Stimulated activated CD4-positive, alpha-beta T cell treated with anti-CD3 and anti-CD28 coated beads, Interleukin-2, amount 100 ng/mL, for 24 hours (primary cell): Measurements from ENCODE around the gene NFE2L3.
"Not testable (repeated sequence)": the region's sequence is repeated elsewhere in the genome, so short reads cannot be mapped to it uniquely, and the experiment has no call there.

Experiments used
- DNase-seq, 2 donors: peaks; one replicate each; pipeline ENCODE4 v3.0.0-alpha.2; 2020

The NFE2L3 gene

GRCh38 chr7:26188206-26188956 is 36.4 kb downstream of the NFE2L3 start:
- DNase-seq, result no peak

GRCh38 chr7:26188957-26189541 is 37.1 kb downstream of the NFE2L3 start:
- no peak for DNase-seq

GRCh38 chr7:26189697-26190096 is 37.7 kb downstream of the NFE2L3 start:
- no peak for DNase-seq

- DNase-seq, result no peak
These were observed 38.4 kb downstream of the NFE2L3 start for GRCh38 chr7:26190417-26190869.

- DNase-seq, result no peak
These were observed 39.4 kb downstream of the NFE2L3 start for GRCh38 chr7:26191233-26191973.

- DNase-seq, result no peak
These were observed 40.0 kb downstream of the NFE2L3 start for GRCh38 chr7:26191974-26192479.

GRCh38 chr7:26192485-26193087 is 40.6 kb downstream of the NFE2L3 start:
- no peak for DNase-seq

- DNase-seq, result no peak
These were observed 41.6 kb downstream of the NFE2L3 start for GRCh38 chr7:26193432-26194207.

GRCh38 chr7:26194764-26195163 is 42.8 kb downstream of the NFE2L3 start:
- not testable (repeated sequence) for DNase-seq

- no peak for DNase-seq
These were observed 43.2 kb downstream of the NFE2L3 start for GRCh38 chr7:26195182-26195581.

- no peak for DNase-seq
These were observed 44.1 kb downstream of the NFE2L3 start for GRCh38 chr7:26195867-26196657.

GRCh38 chr7:26197153-26198115 is 45.4 kb downstream of the NFE2L3 start:
- no peak for DNase-seq

- no peak for DNase-seq
These were observed 46.3 kb downstream of the NFE2L3 start for GRCh38 chr7:26198133-26198780.

GRCh38 chr7:26198781-26199169 is 46.8 kb downstream of the NFE2L3 start:
- no peak for DNase-seq

GRCh38 chr7:26199301-26200037 is 47.5 kb downstream of the NFE2L3 start:
- DNase-seq, result peak; percentile 67 to 71

GRCh38 chr7:26200038-26200443 is 48.0 kb downstream of the NFE2L3 start:
- peak; percentile 80 to 84 for DNase-seq

GRCh38 chr7:26200444-26201246 is 48.6 kb downstream of the NFE2L3 start, which contains the start of gene HNRNPA2B1:
HNRNPA2B1 (minus strand) TSS chr7:26200746; CDS start chr7:26200577, 169 bp downstream.
- DNase-seq, result peak; percentile 97 to 98
